ENCODE results near the gene SMIM26.
"Not testable (repeated sequence)": the region's sequence is repeated elsewhere in the genome, so short reads cannot be mapped to it uniquely, and the experiment has no call there.

The SMIM26 gene
- total RNA-seq: 7.7 to 13.8 (median 7.9) reads per million in 3 donors

- Histone ChIP-seq H3K4me1 (ENCODE audit: control insufficient read depth, insufficient read depth, low read length, poor library complexity, severe bottlenecking) (peaks cover 11% of the 10 kb centered on the region), H3K27me3 (replicated peaks; ENCODE audit: control insufficient read depth, insufficient read depth, low read length, poor library complexity, severe bottlenecking) (no peaks in the 10 kb centered on the region), H3K36me3 (ENCODE audit: control insufficient read depth, insufficient read depth, low read length) (peaks cover 23% of the 10 kb centered on the region), H3K27ac (ENCODE audit: insufficient read depth, low read length, poor library complexity, severe bottlenecking) (peak within 1 kb of the TSS; percentile 88), H3K4me3 (ENCODE audit: insufficient read depth, low read depth, low read length, poor library complexity, severe bottlenecking) (peak within 1 kb of the TSS; percentile 74), H3K9me3 (ENCODE audit: control insufficient read depth, low read length) (no peaks in the 10 kb centered on the region)
- DNase-seq: peak; percentile 83 to 87 (median 83)
These were observed at the start of gene SMIM26 for GRCh38 chr20:18566892-18567738. SMIM26 (plus strand) TSS chr20:18567432; CDS start chr20:18567479, 47 bp downstream.

- H3K27ac ChIP-seq (ENCODE audit: insufficient read depth, low read length, poor library complexity, severe bottlenecking); H3K27me3 ChIP-seq (replicated peaks; ENCODE audit: control insufficient read depth, insufficient read depth, low read length, poor library complexity, severe bottlenecking); H3K4me3 ChIP-seq (ENCODE audit: insufficient read depth, low read depth, low read length, poor library complexity, severe bottlenecking); H3K9me3 ChIP-seq (ENCODE audit: control insufficient read depth, low read length); DNase-seq; H3K4me1 ChIP-seq (ENCODE audit: control insufficient read depth, insufficient read depth, low read length, poor library complexity, severe bottlenecking): not testable (repeated sequence)
- H3K36me3 ChIP-seq (ENCODE audit: control insufficient read depth, insufficient read depth, low read length): peaks cover 22% of the 10 kb centered on the region
These were observed 45.2 kb upstream of the SMIM26 start for GRCh38 chr20:18522066-18522465.

GRCh38 chr20:18523066-18523465 is 44.2 kb upstream of the SMIM26 start:
- H3K4me1 ChIP-seq (ENCODE audit: control insufficient read depth, insufficient read depth, low read length, poor library complexity, severe bottlenecking): no peaks in the 10 kb centered on the region
- no peak overlapping the region for H3K27ac ChIP-seq (ENCODE audit: insufficient read depth, low read length, poor library complexity, severe bottlenecking)
- no peaks in the 10 kb centered on the region for H3K27me3 ChIP-seq (replicated peaks; ENCODE audit: control insufficient read depth, insufficient read depth, low read length, poor library complexity, severe bottlenecking)
- H3K36me3 ChIP-seq (ENCODE audit: control insufficient read depth, insufficient read depth, low read length): peaks cover 32% of the 10 kb centered on the region
- no peaks in the 10 kb centered on the region for H3K9me3 ChIP-seq (ENCODE audit: control insufficient read depth, low read length)
- H3K4me3 ChIP-seq (ENCODE audit: insufficient read depth, low read depth, low read length, poor library complexity, severe bottlenecking): no peak overlapping the region
- DNase-seq: no peak

- peaks cover 48% of the 10 kb centered on the region for H3K36me3 ChIP-seq (ENCODE audit: control insufficient read depth, insufficient read depth, low read length)
- no peak for DNase-seq
These were observed 42.6 kb upstream of the SMIM26 start for GRCh38 chr20:18524646-18525045.

GRCh38 chr20:18526761-18527160 is 40.5 kb upstream of the SMIM26 start:
- peaks cover 63% of the 10 kb centered on the region for H3K36me3 ChIP-seq (ENCODE audit: control insufficient read depth, insufficient read depth, low read length)
- not testable (repeated sequence) for H3K4me1 ChIP-seq (ENCODE audit: control insufficient read depth, insufficient read depth, low read length, poor library complexity, severe bottlenecking); DNase-seq; H3K4me3 ChIP-seq (ENCODE audit: insufficient read depth, low read depth, low read length, poor library complexity, severe bottlenecking); H3K9me3 ChIP-seq (ENCODE audit: control insufficient read depth, low read length); H3K27ac ChIP-seq (ENCODE audit: insufficient read depth, low read length, poor library complexity, severe bottlenecking); H3K27me3 ChIP-seq (replicated peaks; ENCODE audit: control insufficient read depth, insufficient read depth, low read length, poor library complexity, severe bottlenecking)

More at GRCh38 chr20:18524646-18525045, 42.6 kb upstream of the SMIM26 start:
- Histone ChIP-seq H3K9me3 (ENCODE audit: control insufficient read depth, low read length) (no peaks in the 10 kb centered on the region), H3K4me3 (ENCODE audit: insufficient read depth, low read depth, low read length, poor library complexity, severe bottlenecking) (no peak overlapping the region), H3K4me1 (ENCODE audit: control insufficient read depth, insufficient read depth, low read length, poor library complexity, severe bottlenecking) (no peaks in the 10 kb centered on the region), H3K27ac (ENCODE audit: insufficient read depth, low read length, poor library complexity, severe bottlenecking) (no peak overlapping the region), H3K27me3 (replicated peaks; ENCODE audit: control insufficient read depth, insufficient read depth, low read length, poor library complexity, severe bottlenecking) (no peaks in the 10 kb centered on the region)

- DNase-seq: no peak
- no peaks in the 10 kb centered on the region for H3K4me1 ChIP-seq (ENCODE audit: control insufficient read depth, insufficient read depth, low read length, poor library complexity, severe bottlenecking)
- no peaks in the 10 kb centered on the region for H3K27me3 ChIP-seq (replicated peaks; ENCODE audit: control insufficient read depth, insufficient read depth, low read length, poor library complexity, severe bottlenecking)
- H3K4me3 ChIP-seq (ENCODE audit: insufficient read depth, low read depth, low read length, poor library complexity, severe bottlenecking): no peak overlapping the region
- no peaks in the 10 kb centered on the region for H3K9me3 ChIP-seq (ENCODE audit: control insufficient read depth, low read length)
- peaks cover 68% of the 10 kb centered on the region for H3K36me3 ChIP-seq (ENCODE audit: control insufficient read depth, insufficient read depth, low read length)
- H3K27ac ChIP-seq (ENCODE audit: insufficient read depth, low read length, poor library complexity, severe bottlenecking): no peak overlapping the region
These were observed 39.9 kb upstream of the SMIM26 start for GRCh38 chr20:18527339-18527738.

GRCh38 chr20:18527836-18528235 is 39.4 kb upstream of the SMIM26 start:
- Histone ChIP-seq H3K27ac (ENCODE audit: insufficient read depth, low read length, poor library complexity, severe bottlenecking) (no peak overlapping the region), H3K9me3 (ENCODE audit: control insufficient read depth, low read length) (no peaks in the 10 kb centered on the region), H3K4me3 (ENCODE audit: insufficient read depth, low read depth, low read length, poor library complexity, severe bottlenecking) (no peak overlapping the region), H3K36me3 (ENCODE audit: control insufficient read depth, insufficient read depth, low read length) (peaks cover 73% of the 10 kb centered on the region), H3K4me1 (ENCODE audit: control insufficient read depth, insufficient read depth, low read length, poor library complexity, severe bottlenecking) (no peaks in the 10 kb centered on the region), H3K27me3 (replicated peaks; ENCODE audit: control insufficient read depth, insufficient read depth, low read length, poor library complexity, severe bottlenecking) (no peaks in the 10 kb centered on the region)
- no peak for DNase-seq

- Histone ChIP-seq H3K4me3 (ENCODE audit: insufficient read depth, low read depth, low read length, poor library complexity, severe bottlenecking) (no peak overlapping the region), H3K9me3 (ENCODE audit: control insufficient read depth, low read length) (no peaks in the 10 kb centered on the region), H3K27me3 (replicated peaks; ENCODE audit: control insufficient read depth, insufficient read depth, low read length, poor library complexity, severe bottlenecking) (no peaks in the 10 kb centered on the region), H3K36me3 (ENCODE audit: control insufficient read depth, insufficient read depth, low read length) (peaks cover 83% of the 10 kb centered on the region), H3K27ac (ENCODE audit: insufficient read depth, low read length, poor library complexity, severe bottlenecking) (no peak overlapping the region), H3K4me1 (ENCODE audit: control insufficient read depth, insufficient read depth, low read length, poor library complexity, severe bottlenecking) (no peaks in the 10 kb centered on the region)
- no peak for DNase-seq
These were observed 38.2 kb upstream of the SMIM26 start for GRCh38 chr20:18529041-18529440.

- H3K27ac ChIP-seq (ENCODE audit: insufficient read depth, low read length, poor library complexity, severe bottlenecking): no peak overlapping the region
- H3K4me1 ChIP-seq (ENCODE audit: control insufficient read depth, insufficient read depth, low read length, poor library complexity, severe bottlenecking): no peaks in the 10 kb centered on the region
- no peaks in the 10 kb centered on the region for H3K27me3 ChIP-seq (replicated peaks; ENCODE audit: control insufficient read depth, insufficient read depth, low read length, poor library complexity, severe bottlenecking)
- H3K4me3 ChIP-seq (ENCODE audit: insufficient read depth, low read depth, low read length, poor library complexity, severe bottlenecking): no peak overlapping the region
- H3K9me3 ChIP-seq (ENCODE audit: control insufficient read depth, low read length): no peaks in the 10 kb centered on the region
- DNase-seq: no peak
- peaks cover 76% of the 10 kb centered on the region for H3K36me3 ChIP-seq (ENCODE audit: control insufficient read depth, insufficient read depth, low read length)
These were observed 34.6 kb upstream of the SMIM26 start for GRCh38 chr20:18532626-18533025.

- Histone ChIP-seq H3K4me3 (ENCODE audit: insufficient read depth, low read depth, low read length, poor library complexity, severe bottlenecking) (no peak overlapping the region), H3K4me1 (ENCODE audit: control insufficient read depth, insufficient read depth, low read length, poor library complexity, severe bottlenecking) (no peaks in the 10 kb centered on the region), H3K9me3 (ENCODE audit: control insufficient read depth, low read length) (no peaks in the 10 kb centered on the region), H3K27ac (ENCODE audit: insufficient read depth, low read length, poor library complexity, severe bottlenecking) (no peak overlapping the region), H3K27me3 (replicated peaks; ENCODE audit: control insufficient read depth, insufficient read depth, low read length, poor library complexity, severe bottlenecking) (no peaks in the 10 kb centered on the region), H3K36me3 (ENCODE audit: control insufficient read depth, insufficient read depth, low read length) (peaks cover 72% of the 10 kb centered on the region)
- no peak for DNase-seq
These were observed 33.7 kb upstream of the SMIM26 start for GRCh38 chr20:18533491-18533890.
